ENCODE results near the gene FERMT3. TPM values are rescaled to one million over a fixed set of nuclear protein-coding genes. Genes with fewer than 3 reads are reported as not detected.

FERMT3 gene
- 0.63 TPM for total RNA-seq

DNA sequence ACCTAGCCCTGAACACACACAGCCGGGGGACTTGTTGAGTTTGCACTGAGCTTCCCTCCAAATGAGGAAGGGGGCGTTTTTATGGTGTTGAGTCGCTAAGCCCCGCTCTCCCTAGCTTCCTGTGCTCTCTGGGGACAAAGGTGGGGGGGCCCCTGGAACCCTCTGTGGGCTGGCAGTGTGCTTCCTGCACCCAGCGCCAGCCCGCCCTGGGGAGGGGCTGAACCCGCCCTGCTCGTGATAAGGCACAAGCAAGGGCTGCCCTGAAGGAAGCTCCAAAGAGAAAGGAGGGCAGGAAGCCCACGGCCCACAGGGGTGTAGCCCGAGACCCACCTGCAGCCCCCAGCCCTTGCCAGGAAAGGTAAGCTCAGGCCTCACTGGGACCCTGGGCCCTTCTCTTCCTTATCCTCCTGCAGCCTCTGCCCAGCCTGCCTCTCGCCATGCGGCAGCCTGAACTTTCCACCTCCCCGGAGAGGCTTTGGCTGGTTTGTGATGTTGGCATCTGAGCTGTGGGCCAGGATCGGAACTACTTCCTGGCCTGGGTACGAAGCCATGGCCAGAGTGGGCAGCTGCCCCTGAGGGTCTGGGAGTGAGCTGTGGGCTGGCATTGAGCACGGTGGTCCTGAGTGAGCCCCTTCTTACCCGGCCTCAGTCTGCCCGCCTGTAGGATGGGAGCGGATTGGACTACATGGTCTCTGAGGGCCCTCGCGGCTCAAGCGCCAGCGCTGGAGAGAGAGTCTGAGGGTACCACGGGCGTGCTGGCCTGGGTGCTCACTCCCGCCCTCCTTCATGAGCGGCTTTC is at the start of gene FERMT3:
TSS of gene FERMT3 (plus strand) at position 265 of the 799 bp plus-strand sequence. CDS start 644 bp downstream, outside the sequence.

DNA sequence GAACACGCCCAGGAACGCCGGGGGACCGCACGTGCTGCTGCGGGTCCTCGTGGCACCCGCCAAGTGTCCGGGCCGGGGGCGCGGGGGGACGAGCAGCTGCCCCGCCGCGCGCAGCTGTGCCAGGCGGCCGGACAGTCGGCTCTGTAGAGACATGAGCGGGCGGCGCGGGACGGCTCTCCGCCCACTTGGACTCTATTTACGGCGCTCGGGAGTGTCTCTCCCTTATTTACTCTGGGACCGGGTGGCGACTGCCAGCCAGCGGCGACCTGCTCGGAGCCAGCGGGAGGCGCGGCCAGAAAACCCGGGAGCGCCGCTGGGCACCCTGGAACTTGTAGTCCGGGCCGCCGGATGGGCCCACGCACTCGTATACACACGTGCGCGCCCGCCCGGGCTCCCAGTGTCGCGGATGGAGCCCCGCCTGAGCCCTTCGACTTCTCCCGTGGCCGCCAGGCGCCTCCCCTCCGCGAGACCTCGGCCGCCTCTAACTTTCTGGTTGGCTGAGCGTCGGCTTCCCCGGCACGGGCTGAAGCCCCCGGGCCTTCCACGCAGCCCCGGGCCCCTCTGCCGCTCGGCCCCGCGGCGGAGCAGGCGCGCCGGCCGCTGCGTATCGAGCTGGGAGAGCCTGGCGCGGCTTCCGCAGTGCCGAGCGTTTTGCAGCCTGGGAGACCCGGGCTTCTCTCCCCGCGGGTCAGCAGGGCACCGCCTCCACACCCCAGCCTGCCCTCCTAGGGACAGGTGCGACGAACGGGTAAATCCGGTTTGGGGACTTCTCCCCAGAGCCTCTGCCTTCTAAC is 40.5 kb upstream of the FERMT3 start, which contains the start of gene MACROD1:
TSS of gene MACROD1 (minus strand) at position 272 of the 794 bp plus-strand sequence. CDS start at position 153, 119 bp downstream.

GRCh38 chr11:64185693-64186491 is 20.6 kb upstream of the FERMT3 start, which contains the start of gene STIP1:
Gene STIP1 (plus strand): TSS chr11:64186171. CDS start chr11:64186262, 91 bp downstream.

GRCh38 chr11:64225608-64226506 is 19.3 kb downstream of the FERMT3 start, which contains the start of the genes NUDT22 and TRPT1:
Gene NUDT22 (plus strand): TSS chr11:64226274. CDS start chr11:64226653, 379 bp downstream.
Gene TRPT1 (minus strand): TSS chr11:64226186. CDS start chr11:64225860, 326 bp downstream.

DNA sequence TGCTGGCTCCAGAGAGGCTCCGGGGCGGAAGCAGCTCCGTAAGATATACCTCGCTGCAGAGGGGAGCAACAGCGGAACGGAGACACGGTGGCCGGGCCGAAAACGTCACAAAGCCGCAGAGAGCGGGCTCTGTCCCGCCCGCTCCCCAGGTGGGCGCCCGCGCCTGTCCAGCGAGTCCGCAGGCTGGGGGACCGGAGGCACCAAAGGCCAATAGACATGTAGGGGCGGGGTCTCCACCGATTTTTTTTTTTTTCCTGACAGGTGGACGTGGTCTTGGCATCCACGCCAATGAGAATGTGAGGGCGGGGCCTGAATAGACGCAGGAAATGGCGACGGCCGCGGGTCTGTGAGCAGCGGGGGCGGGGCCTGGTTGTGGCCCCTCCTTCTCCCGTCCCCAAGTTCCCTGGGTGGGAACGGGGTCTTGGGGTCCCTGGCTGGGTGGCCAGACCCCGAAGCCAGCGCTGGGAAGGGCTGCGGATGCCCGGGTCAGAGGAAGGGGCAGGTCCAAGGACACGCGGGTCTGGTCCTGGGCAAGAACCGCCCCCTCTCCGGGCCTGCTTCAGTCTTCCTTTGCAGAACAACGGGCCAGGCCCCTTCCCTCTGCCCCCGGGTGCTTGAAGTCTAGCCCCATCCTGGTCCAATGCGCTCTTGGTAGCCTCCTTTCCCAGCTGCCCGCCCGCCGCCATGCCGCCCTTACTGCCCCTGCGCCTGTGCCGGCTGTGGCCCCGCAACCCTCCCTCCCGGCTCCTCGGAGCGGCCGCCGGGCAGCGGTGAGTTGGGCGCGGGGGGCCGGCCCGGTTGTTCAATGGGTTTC is 23.9 kb downstream of the FERMT3 start, which contains the start of gene DNAJC4:
TSS of gene DNAJC4 (plus strand) at position 378 of the 814 bp plus-strand sequence. CDS start at position 685, 307 bp downstream.

DNA sequence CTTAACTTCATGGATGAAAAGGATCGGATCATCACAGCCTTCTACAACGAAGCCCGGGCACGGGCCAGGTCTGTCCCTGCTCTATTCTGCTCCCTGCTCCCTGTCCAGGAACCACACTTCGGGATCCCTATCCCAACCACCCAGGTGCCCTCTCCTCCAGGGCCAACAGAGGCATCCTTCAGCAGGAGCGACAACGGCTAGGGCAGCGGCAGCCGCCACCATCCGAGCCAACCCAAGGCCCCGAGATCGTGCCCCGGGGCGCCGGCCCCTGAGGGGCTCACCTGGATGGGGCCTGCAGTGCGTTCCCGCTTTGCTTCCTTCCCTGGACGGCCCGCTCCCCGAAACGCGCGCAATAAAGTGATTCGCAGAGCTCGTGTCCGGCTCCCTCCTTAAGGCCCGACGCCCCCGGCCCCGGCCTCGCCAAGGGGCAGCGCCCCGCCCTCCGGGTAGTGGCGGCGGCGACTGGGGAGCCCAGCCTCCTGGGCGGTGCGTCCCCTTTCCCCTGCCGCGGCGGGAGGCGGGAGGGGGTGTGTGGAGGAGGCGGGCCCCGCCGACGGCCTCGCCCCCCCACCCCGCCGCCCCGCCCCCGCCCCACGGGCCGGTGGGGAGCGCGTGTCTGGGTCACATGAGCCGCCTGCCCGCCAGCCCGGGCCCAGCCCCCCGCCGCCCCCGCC is 27.5 kb downstream of the FERMT3 start, which contains the start of gene VEGFB:
TSS of gene VEGFB (plus strand) at position 672 of the 674 bp plus-strand sequence. CDS start 250 bp downstream, outside the sequence.

DNA sequence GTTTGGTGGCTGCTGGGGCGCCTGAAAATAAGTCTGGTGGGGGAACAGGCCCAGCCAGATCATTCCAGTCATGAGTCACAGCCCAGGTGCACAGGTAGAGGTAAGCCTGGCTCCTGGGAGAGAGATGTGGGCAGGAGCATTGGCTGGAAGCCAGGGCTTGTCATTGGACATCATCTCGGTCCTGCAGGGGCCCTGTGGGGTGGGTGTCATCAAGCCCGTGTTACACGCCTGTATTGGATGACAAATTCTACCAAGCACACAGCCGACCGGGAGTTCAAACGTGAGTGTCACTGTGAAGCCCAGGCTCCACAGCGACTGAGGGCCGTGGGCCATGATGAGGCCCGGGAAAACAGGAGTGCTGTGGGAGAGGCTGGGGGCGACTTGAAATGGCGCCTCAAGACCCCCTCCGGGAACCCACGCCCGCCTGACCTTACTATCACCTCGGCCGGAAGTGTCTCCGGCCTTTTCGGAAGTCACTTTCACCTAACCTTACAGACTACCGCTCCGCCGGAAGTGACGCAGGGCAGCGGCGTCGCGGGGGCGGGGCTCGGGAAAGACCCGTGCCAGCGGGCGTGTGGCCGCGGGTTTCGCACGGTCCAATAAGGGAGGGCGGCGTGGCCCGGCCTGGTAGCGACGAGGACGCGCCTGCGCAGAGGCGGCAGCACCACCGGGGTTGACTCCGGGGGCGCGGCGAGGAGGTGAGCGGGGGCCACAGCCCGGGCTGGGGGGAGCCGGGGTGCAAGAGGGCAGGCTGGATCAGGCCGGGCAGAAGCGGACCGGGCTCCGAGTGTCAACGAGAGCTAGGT is 34.1 kb downstream of the FERMT3 start, which contains the start of gene FKBP2:
TSS of gene FKBP2 (plus strand) at position 661 of the 806 bp plus-strand sequence. CDS start 1,293 bp downstream, outside the sequence.

DNA sequence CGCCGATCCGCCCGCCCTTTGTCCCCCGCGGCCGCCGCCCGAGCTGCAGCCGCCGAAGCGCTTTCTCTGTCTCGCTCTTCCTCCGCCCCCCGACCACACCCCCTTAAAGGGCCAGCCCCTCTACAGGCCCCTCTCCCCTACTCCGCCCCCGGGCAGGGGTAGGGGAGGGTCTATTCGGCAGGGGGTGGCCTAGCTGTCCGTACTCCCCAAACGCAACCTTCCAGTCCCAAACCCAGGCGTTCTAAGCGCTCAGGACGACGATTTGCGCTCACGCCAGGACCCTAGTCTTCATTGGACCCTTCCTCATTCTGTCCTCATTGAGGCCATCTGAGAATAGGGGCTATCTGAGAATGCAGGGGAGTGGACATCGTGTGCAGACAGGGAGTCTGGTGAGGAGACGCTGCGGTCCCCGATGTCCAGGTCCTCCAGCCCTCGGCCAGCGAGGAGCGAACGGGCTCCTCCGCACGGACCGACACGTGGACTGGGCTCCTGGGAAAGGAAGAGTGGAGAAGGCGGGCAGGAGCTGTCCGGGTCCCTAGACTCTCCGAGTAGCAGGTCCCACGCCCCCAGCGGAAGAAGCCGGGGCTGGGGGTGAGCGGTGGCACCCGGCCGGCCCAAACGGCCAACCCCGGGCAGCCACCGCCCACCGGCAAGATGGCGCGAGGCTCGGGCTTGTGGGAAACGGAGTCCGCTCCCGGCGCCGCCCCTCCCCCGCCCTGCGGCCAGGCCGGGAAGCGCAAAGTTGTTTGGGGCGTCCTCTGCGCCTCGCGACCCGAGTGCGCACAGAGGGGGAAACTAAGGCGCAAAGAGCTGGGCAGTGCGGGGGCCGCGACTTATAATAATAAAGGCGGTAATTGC is 40.6 kb downstream of the FERMT3 start, which contains the start of gene PPP1R14B:
TSS of gene PPP1R14B (minus strand) at position 73 of the 858 bp plus-strand sequence. CDS start 270 bp downstream, outside the sequence.

DNA sequence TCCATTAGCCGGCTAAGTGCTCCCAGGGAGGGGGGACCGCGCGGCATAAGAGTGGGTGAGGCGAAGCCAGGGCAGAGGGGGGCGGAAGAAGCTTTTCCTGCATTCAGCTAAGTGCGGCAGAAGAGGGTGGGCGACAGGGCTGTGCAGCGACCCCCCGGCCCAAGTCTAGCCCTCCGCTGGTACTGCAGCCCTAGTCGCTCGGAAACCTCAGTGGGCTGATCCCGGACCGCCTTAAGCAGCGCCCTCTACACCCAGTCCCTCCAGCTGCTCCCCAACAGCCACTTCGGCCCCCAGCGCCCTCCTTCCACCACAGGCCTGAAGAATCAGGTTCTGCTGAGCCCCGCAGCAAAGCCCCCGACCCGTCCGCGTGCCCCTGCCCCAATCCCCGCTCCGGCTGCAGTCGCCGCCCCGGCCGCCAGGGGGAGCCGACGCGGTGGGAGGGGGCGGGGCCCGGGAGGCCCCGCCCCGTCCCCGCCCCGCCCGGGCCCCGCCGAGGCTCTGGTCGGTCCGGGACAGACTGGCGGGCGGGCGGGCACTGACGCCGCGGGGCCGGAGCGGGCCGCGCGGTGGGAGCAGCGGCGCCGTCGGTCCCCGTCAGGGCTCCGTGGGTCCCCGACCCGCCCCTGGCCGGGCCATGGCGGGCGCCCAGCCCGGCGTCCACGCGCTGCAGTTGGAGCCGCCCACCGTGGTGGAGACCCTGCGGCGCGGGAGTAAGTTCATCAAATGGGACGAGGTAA is 44.7 kb downstream of the FERMT3 start, which contains the start of gene PLCB3:
TSS of gene PLCB3 (plus strand) at position 515 of the 737 bp plus-strand sequence. CDS start at position 635, 120 bp downstream.

Other genes starting within 250 kb of the FERMT3 start
- 194 TPM for gene COX8A, start 232.1 kb upstream of the FERMT3 start, total RNA-seq
- gene OTUB1, start 220.3 kb upstream of the FERMT3 start, total RNA-seq = 37.9 TPM
- 11.9 TPM for gene FLRT1, start 170.8 kb upstream of the FERMT3 start, total RNA-seq
- 13.5 TPM for gene MACROD1, start 40.6 kb upstream of the FERMT3 start, total RNA-seq
- gene STIP1, start 20.6 kb upstream of the FERMT3 start, total RNA-seq = 86.4 TPM
- gene TRPT1, start 19.5 kb downstream of the FERMT3 start, total RNA-seq = 10.6 TPM
- gene NUDT22, start 19.6 kb downstream of the FERMT3 start, total RNA-seq = 19.7 TPM
- gene DNAJC4, start 23.8 kb downstream of the FERMT3 start, total RNA-seq = 7.2 TPM
- gene VEGFB, start 27.9 kb downstream of the FERMT3 start, total RNA-seq = 17.5 TPM
- 17.8 TPM for gene FKBP2, start 34.4 kb downstream of the FERMT3 start, total RNA-seq
- gene PPP1R14B, start 40.2 kb downstream of the FERMT3 start, total RNA-seq = 82.9 TPM
- 5.6 TPM for gene PLCB3, start 44.8 kb downstream of the FERMT3 start, total RNA-seq
- gene BAD, start 77.9 kb downstream of the FERMT3 start, total RNA-seq = 32.9 TPM
- 15.7 TPM for gene GPR137, start 79.1 kb downstream of the FERMT3 start, total RNA-seq
- gene KCNK4, start 84.6 kb downstream of the FERMT3 start, total RNA-seq = 5.3 TPM
- 3.8 TPM for gene CATSPERZ, start 93.6 kb downstream of the FERMT3 start, total RNA-seq
- 18.8 TPM for gene ESRRA, start 98.8 kb downstream of the FERMT3 start, total RNA-seq
- gene TRMT112, start 110.8 kb downstream of the FERMT3 start, total RNA-seq = 49.1 TPM
- 82.3 TPM for gene PRDX5, start 111.4 kb downstream of the FERMT3 start, total RNA-seq
- gene CCDC88B, start 133.5 kb downstream of the FERMT3 start, total RNA-seq = 1.6 TPM
- 13.1 TPM for gene RPS6KA4, start 152.4 kb downstream of the FERMT3 start, total RNA-seq